Measurements from ENCODE around the gene MTHFR. TPM values are rescaled to one million over a fixed set of nuclear protein-coding genes. Genes with fewer than 3 reads are reported as not detected.

The MTHFR gene
- total and polyA plus RNA-seq, 2 of the 4 experiments (the other 2 are of a cell fraction): 7.3 to 7.4 TPM

DNA sequence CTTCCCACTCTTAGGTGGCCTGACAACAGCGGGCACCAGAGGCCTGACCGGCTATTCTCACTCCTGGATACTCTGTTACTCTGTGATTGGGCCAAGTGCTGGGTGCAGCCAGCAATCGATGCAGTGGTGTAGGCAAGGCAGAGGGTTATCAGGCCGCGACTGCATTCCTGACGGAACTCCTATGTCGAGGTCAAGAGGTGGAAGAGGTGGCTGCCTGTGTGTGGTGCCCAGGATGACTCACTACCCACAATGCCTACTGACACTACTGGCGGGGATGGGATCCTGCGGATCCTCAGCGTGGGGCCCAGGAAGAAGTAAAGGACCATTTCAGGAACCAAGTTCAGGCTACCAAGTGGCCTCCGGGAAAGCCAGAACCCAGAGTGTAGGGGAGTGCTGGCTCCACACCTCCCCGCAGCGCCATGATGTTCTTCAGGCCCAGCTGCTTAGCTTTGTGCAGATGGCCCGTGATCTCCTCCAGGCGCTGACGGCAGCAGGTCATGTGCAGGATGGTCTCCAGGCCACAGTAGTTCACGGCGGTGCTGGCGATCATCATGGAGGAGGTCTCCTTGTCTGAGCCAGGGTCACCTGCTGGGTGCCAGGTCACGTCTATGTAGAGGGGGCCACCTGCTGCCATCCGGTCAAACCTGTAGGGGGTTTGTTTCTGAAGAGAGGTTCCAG is 4.9 kb downstream of the MTHFR start:
- no peak overlapping the region for H3K18ac ChIP-seq (ENCODE audit: low read depth, low read length)

More for the DNA sequence above, 4.9 kb downstream of the MTHFR start:
- H3K23ac ChIP-seq (ENCODE audit: low read depth, low read length): no peak overlapping the region
- no peak overlapping the region for H3K27ac ChIP-seq (ENCODE audit: insufficient read depth, low read length)
- TF ChIP-seq USF2 (IDR thresholded peaks at IDR 0.05; ENCODE audit: low read depth, low read length): no peak
- no peak for TF ChIP-seq FOS (IDR thresholded peaks at IDR 0.05; ENCODE audit: low read depth, low read length)
- TF ChIP-seq MAZ (IDR thresholded peaks at IDR 0.05; ENCODE audit: borderline replicate concordance, low read depth, low read length): no peak
- CTCF ChIA-PET: no interaction called here
- H3K14ac ChIP-seq (replicated peaks; ENCODE audit: low read depth, low read length): no peak overlapping the region
- no peak overlapping the region for H3K4me2 ChIP-seq (ENCODE audit: low read depth, low read length)
- H4K91ac ChIP-seq (ENCODE audit: insufficient read depth, low read depth, low read length): no peak overlapping the region
- H4K5ac ChIP-seq (ENCODE audit: low read depth, low read length): no peak overlapping the region
- no peak overlapping the region for H2BK15ac ChIP-seq (ENCODE audit: low read depth, low read length)
- peak overlapping the region; percentile 37 for H2AK9ac ChIP-seq (replicated peaks; ENCODE audit: low read depth, low read length, poor library complexity)
- no peak overlapping the region for H3K56ac ChIP-seq (ENCODE audit: extremely low read depth, insufficient read depth, low read length)
- dilution Hi-C loops (cut with HindIII; ENCODE audit: low sequenced_read_pairs, unreplicated experiment): no loop called here
- POLR2A ChIA-PET (ENCODE audit: unreplicated experiment): no interaction called here
- H3K79me1 ChIP-seq (ENCODE audit: low read depth in 1 of 2, low read length in 2 of 2): peaks cover 4 to 40% of the 10 kb centered on the region in 2 experiments; a peak in 3 of 4 replicates
- H2BK20ac ChIP-seq (ENCODE audit: low read depth, low read length): no peak overlapping the region
- H4K20me1 ChIP-seq (ENCODE audit: insufficient read depth, low read length): no peaks in the 10 kb centered on the region
- no peak for ATAC-seq (ENCODE audit: low read depth)
- H3K4ac ChIP-seq (ENCODE audit: low read depth, low read length): no peak overlapping the region
- in situ Hi-C loops (cut with MboI; ENCODE audit: low sequenced_read_pairs): no loop called here
- no peak overlapping the region for H2BK5ac ChIP-seq (ENCODE audit: low read depth, low read length, poor library complexity, severe bottlenecking)
- H3K27me3 ChIP-seq (ENCODE audit: control insufficient read depth, insufficient read depth, low read length): no peaks in the 10 kb centered on the region
- H3K9ac ChIP-seq (ENCODE audit: low read depth, low read length): no peak overlapping the region
- no peak overlapping the region for H2AFZ ChIP-seq (replicated peaks; ENCODE audit: low read length, poor library complexity)
- peaks cover 3% of the 10 kb centered on the region; the same call in 1 of the 2 replicates for H3K9me1 ChIP-seq (ENCODE audit: insufficient read depth, low read length)
- H2AK5ac ChIP-seq (ENCODE audit: low read depth, low read length): no peak overlapping the region
- peaks cover 24% of the 10 kb centered on the region for H3K36me3 ChIP-seq (ENCODE audit: control insufficient read depth, insufficient read depth, low read length)
- no peak overlapping the region for H4K8ac ChIP-seq (ENCODE audit: low read depth in 2 of 2, low read length in 2 of 2)
- no peak overlapping the region for H3K4me3 ChIP-seq (ENCODE audit: insufficient read depth, low read depth, low read length)
- no TSS peak for BruUV-seq (replicated peaks)
- DNase-seq: no peak
- intact Hi-C loops (cut with micrococcal nuclease): loop anchor here (5.0 kb wide), 1 partner anchor 119 kb away; the partner anchor contains the start of gene MAD2L2
- no peak overlapping the region for H2BK120ac ChIP-seq (ENCODE audit: low read depth, low read length)
- WGBS, 2 experiments (ENCODE audit: extremely low coverage in 2 of 2, insufficient read length in 1 of 2): 90% methylated on average over 9 of the region's 21 CpGs; no CpG with 5 or more reads in 1 of the 2 experiments
- peaks cover 17% of the 10 kb centered on the region for H3K4me1 ChIP-seq (ENCODE audit: control insufficient read depth, insufficient read depth, low read length)
- H3K9me3 ChIP-seq (ENCODE audit: control insufficient read depth, insufficient read depth, low read length): no peaks in the 10 kb centered on the region
